ENCODE measurements around the gene MT1B. TPM values are rescaled to one million over a fixed set of nuclear protein-coding genes. Genes with fewer than 3 reads are reported as not detected.
A peak's percentile ranks its signal among the peaks of the same experiment; 100 is the strongest.

The MT1B gene
- total and polyA plus RNA-seq, 2 of the 13 experiments (the other 11 are each of a cell fraction or from before 2014, with no cell fraction given): 0.89 TPM; not detected in 1

- TF ChIP-seq RCOR2 (CRISPR knock-in tag; IDR thresholded peaks at IDR 0.05) (no peak), ZNF142 (CRISPR knock-in tag; IDR thresholded peaks at IDR 0.05) (no peak), MXD4 (CRISPR knock-in tag; IDR thresholded peaks at IDR 0.05) (no peak)
Observed at GRCh38 chr16:56607675-56608042, 44.0 kb upstream of the MT1B start (continued).

- Histone ChIP-seq H4K20me1 (ENCODE audit: insufficient read depth, low read length) (no peaks in the 10 kb centered on the region), H3K4me1 (ENCODE audit: insufficient read depth, low read length) (peaks cover 72% of the 10 kb centered on the region), H3K4me2 (ENCODE audit: low read depth, low read length) (peak within 1 kb of the TSS; percentile 91), H3K9me3 (ENCODE audit: low read length) (no peaks in the 10 kb centered on the region), H3K79me2 (ENCODE audit: insufficient read depth, low read length) (no peaks in the 10 kb centered on the region), H2AFZ (ENCODE audit: low read length) (no peak within 1 kb of the TSS), H3K36me3 (replicated peaks in 1 of 2; ENCODE audit: control insufficient read depth in 1 of 2, insufficient read depth in 2 of 2, low read length in 2 of 2) (no peaks in the 10 kb centered on the region), H3K27ac (ENCODE audit: extremely low read length, insufficient read depth, low read length) (peak within 1 kb of the TSS; percentile 93), H3K27me3 (ENCODE audit: control insufficient read depth in 1 of 2, insufficient read depth in 2 of 2, low read length in 2 of 2) (no peaks in the 10 kb centered on the region; a peak in 1 of 5 replicates), H3K9ac (ENCODE audit: insufficient read depth, low read depth, low read length) (peak within 1 kb of the TSS; percentile 79), H3K4me3 (replicated peaks in 1 of 3; ENCODE audit: insufficient read depth in 1 of 3, low read depth in 2 of 3, low read length in 3 of 3) (peak within 1 kb of the TSS; percentile 75 to 84 (median 78))
- intact Hi-C loops (cut with micrococcal nuclease; ENCODE audit: unreplicated experiment): loop anchor here (2.0 to 10.0 kb wide), 3 partner anchors 19 to 257 kb away; partner anchors contain the start of genes MT1B, MT1F and SLC12A3
- ATAC-seq (peak; percentile 76), FAIRE-seq (peak; percentile 26), DNase-seq (ENCODE audit: low spot score) (peak; percentile 94)
- ChIA-PET CTCF (ENCODE audit: low intra/inter-chr PET ratio, low total read pairs) (no interaction called here), POLR2A (interaction anchor here (0.7 to 5.3 kb wide), 16 partner anchors 14 to 396 kb away, joined by 3 to 83 read pairs (median 4); partner anchors contain the start of genes HERPUD1, MT1E, MT1F and MT1X)
- WGBS (ENCODE audit: low lambda C conversion rate): under 1% methylated on average over 34 of the region's 62 CpGs
- in situ Hi-C loops (cut with HindIII; ENCODE audit: extremely low pct_ligation_motif_present, low pct_unique_long_range_greater_than_20kb): no loop called here
- BruUV-seq (replicated peaks): no TSS peak
- TF ChIP-seq DRAP1 (CRISPR knock-in tag; IDR thresholded peaks at IDR 0.05): peak; percentile 96
- no peak for TF ChIP-seq TBX3 (IDR thresholded peaks at IDR 0.05; ENCODE audit: borderline replicate concordance)
- TF ChIP-seq RAD21 (CRISPR knock-in tag; IDR thresholded peaks at IDR 0.05): peak; percentile 73
- TF ChIP-seq ZNF546 (CRISPR knock-in tag; conservative IDR thresholded peaks at IDR 0.05): no peak
- peak; percentile 94 for TF ChIP-seq FOSL2 (CRISPR knock-in tag; IDR thresholded peaks at IDR 0.05)
- TF ChIP-seq ASH2L (IDR thresholded peaks at IDR 0.05; ENCODE audit: insufficient read length, low read depth, low read length): peak; percentile 53
- TF ChIP-seq MYNN (CRISPR knock-in tag; IDR thresholded peaks at IDR 0.05; ENCODE audit: low read depth): no peak
- no peak for TF ChIP-seq SP140L (CRISPR knock-in tag; IDR thresholded peaks at IDR 0.05; ENCODE audit: borderline replicate concordance)
- no peak; the same call in 1 of the 2 replicates for TF ChIP-seq NFYC (CRISPR knock-in tag; IDR thresholded peaks at IDR 0.05)
- 0 out of 2 replicates have a peak, but pooled peaks have one; percentile 31 for TF ChIP-seq SNAPC5 (CRISPR knock-in tag; IDR thresholded peaks at IDR 0.05; ENCODE audit: borderline replicate concordance)
- TF ChIP-seq XRCC5 (optimal IDR thresholded peaks at IDR 0.05; ENCODE audit: low read length): peak; percentile 72
Observed at GRCh38 chr16:56608043-56608875, 43.4 kb upstream of the MT1B start, which contains the start of gene MT2A. Gene MT2A, plus strand, starts transcription at chr16:56608584. Its CDS starts 72 bp downstream, at chr16:56608656.
